GM21723 (cell line): ENCODE measurements around the gene WRAP73.

Experiments used
- ATAC-seq: cut with Tn5 transposase; IDR thresholded peaks from one replicate; pipeline ENCODE4 v1.9.1; 2021; ENCODE audit warnings: mild to moderate bottlenecking, moderate library complexity; ENCODE audit not compliant: unreplicated experiment

The WRAP73 gene

DNA sequence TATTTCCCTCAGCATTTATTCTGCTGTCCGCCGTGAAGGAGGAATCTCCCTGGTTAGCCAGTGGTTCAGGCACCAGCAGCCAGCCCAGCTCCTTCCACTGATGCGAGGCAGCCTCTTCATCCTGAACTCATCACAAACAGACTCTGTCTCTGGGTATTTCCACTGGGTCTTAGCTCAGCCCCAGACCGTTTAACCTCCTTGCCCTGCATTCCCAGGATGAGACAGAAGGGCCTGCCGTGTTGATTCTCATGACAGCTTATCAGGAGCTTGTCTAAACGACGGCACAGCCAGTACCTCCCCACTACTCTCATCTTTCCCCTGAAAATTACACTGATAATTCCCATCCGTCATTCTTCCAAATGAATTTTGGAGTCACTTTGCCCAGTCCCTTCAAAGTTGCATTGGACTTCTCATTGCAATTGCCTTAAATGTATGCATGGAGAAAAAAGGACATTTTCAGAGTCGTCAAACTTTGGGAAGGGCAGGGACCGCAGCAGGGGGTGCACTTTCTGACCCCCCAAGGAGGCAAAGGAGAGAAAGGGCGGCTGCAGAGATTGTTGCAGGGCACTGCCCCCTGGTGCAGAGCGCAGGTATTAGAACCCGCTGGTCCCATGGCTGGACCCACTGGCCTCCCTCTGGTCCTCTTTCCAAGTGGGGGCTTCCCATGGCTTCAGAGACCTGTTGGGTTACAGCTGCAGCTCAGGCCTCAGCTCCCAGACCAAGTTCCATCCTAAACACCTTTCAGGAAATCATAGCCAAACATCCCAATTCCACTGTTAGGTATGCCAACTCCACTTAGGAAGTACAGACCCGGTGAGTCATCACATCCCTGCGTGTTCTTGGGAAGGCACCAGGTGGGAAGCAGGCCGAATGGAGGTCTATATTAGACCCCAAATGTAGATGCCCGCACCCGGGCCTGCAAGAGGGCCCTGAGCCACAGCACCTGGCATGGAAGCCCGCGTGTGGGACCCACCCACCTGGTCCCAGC is 34.9 kb downstream of the WRAP73 start:
- no peak for ATAC-seq

DNA sequence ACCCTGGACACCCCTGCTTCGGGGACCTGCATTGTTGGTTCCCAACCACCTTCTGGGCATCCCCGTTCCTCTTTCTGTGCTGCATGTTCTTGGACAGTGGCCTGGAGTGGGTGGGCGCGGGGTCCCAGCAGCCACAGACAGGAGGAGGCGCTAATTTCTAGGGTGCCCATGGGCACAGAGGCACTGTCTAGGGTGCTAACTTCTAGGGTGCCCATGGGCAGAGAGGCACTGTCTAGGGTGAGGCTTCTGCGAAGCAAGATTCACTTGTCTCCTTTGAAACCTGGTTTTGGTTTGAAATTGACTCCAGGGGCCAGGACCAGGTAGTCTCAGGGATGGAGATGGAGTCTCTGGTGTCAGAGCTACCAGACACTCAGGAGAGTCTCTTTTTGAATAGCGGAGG is 37.8 kb downstream of the WRAP73 start:
- no peak for ATAC-seq

DNA sequence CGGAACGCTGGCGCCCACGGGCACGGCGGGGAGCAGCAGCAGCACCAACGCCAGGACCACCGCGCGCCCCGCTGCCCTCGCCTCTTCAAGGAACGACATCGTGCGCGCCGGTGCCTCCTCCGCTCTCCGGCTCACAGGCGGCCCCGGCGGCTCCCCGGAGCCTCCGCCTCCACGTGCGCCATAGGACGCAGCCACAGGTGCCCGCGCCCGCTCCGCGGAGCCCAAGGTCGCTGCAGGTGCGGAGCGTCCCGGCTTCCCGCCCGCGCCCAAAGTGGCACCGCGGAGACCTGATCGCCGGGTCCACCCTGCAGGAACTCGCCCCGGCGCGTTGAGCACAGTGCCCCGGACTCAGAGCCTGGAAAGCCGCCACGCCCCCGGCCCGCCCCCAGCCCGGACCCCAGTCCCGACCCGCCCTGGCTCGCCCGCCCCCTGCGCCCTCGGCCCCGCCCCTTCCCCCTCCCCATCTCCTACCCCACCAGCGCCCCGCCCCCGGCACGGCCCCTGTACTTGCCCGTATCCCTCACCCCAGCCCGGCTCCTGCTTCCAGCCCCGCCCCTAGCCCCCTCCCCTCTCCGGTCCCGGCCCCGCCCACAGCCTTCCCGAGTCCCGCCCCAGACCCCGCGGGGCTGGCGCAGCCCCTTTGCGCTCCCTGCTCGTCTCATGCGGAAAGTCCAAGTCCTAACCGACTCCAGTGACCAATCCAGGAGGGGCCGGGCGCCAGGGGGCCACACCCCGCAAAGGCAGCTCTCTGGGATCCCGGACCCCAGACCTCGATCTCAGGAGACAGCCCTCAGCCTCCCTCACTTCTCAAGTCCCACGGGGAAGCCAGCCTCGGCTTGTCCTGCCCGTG is 38.5 kb downstream of the WRAP73 start, which contains the start of gene MEGF6:
Gene MEGF6 (minus strand): TSS at position 339 of the 850 bp plus-strand sequence. CDS start 240 bp downstream, at position 99.
- ATAC-seq: no peak

DNA sequence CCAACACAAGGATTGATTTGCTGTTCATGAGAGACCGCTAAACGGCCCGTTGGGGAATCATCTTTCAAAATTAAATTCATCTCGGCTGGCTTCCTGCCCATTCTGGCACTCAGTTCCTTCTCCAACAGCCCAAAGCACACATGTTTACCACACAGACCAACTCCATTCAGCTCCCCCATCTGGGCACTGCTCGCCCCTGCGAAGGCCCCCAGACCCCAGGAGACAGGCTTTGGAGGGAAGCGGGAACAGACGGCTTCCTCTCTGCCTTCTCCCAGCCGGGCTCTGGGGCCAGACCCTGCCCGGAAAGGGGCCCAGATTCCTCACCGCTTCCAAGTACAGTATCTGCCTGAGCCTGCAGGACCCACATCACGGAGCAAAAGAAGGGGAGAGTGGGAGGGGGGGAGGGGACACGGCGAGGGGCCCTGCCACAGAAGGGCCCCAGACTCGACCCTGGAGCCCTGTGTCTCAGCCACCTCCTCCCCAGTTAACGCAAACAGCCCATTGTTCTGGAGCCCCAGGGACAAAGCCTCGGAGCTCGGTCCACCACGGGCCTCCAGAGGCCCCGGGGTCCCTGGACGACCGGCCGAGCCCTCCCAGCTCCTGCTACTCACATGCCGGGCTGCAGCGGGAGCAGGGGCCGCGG is 39.3 kb downstream of the WRAP73 start:
- ATAC-seq: no peak

DNA sequence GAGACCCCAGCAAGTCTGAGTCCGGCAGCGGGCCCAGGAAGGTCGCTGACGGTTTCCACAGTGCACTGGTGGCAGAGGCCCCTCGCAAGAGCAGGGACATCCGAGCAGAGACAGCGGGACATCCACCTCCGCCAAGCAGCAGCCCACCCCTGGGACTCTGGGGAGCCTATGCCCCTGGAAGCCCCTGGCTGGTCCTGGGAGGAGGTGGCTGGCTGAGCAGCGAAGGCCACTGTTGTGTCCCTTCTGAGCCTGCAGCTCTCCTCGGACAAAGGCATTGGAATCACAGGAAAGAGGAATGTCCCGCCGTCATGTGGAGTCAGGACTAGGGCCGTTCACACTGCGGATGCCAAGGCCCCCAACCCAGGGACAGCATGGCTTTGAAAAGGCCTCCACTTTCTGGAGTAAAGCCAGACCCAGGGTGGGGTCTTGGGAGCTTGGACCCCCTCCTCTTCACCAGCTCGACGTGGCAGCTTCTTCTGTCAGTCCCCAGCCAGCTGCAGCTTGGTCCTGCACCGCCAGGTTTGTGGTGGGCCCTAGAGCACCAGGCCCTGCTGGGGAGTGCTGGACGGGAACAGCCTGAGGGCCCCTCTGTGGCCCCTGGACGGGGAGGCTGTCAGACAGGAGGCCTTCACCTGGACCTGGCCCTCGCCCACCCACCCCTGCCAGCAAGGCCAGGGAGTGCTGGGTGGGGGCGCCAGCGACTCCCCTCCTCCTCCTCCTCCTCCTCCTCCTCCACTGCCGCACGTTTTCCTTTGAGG is 40.0 kb downstream of the WRAP73 start:
- no peak for ATAC-seq

DNA sequence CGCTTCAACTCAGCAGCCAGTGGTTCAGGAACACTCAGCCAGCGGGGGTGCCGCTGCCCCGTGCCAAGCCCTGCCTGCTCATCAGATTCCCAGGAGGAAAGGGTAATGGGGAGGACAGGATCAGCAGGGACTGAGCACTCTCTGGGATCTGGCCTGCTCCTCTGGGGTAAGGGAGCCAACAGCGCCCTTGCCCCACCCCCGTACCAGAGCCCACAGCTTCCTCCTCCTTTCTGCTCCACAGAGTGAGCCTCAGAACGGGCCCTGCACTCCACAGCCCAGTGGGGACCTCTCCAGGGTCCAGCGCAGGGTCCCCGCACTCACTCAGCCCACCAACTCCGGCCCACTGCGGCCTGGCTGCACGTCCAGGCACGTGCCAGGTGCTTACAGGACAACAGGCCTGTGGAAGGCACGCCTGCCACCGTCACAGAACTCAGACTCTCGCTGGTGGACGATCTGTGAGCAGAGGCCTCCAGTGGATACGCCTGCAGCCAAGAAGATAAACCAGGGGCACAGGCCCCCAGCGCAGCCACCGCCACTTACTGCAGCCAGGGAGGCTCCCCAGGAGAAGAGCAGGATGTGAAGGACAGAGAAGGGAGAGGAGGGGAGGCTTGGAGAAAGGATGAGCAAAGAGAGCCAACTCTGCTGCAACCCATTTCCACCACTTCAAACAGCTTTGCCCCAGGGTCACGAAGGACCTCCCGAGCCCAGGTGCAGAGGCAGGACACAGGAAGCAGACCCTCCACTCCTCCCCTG is 40.7 kb downstream of the WRAP73 start:
- no peak for ATAC-seq

DNA sequence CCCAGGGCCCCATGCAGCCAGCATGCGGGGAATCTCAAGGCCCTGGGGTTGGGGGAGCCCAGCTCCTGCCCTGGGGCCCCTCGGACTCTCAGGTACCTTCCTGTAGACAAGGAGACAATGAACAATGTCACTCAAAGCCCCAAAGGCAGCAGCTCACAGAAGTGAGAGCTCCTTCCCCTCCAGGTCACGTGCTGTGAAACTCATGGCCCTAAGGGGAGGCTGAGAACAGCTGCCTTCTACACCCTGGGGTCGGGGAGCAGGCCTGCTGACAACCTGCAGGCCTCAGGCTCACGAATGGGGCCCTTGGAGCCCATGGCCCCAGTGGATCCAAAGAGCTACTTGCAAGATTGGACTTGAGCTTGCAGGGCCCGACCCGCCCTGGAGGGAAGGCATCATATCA is 41.7 kb downstream of the WRAP73 start:
- no peak for ATAC-seq

DNA sequence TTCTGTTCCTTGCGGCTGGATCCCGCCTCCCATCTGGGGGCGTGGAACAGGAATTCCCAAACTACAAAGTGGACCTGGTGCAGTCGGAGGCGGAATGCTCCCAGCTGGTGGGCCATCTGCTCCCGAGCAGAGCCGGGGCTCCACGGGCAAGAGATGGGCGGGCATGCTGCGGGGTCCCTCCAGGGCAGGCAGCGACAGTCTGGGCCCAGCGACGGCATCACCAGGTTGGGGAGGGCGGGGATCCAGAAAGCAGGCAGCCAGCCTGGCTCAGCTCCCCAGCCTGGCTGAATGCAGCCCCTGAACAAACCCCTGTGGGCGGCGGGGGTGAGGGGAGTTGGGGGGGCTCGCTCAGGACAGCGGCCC is 42.2 kb downstream of the WRAP73 start:
- ATAC-seq: no peak

DNA sequence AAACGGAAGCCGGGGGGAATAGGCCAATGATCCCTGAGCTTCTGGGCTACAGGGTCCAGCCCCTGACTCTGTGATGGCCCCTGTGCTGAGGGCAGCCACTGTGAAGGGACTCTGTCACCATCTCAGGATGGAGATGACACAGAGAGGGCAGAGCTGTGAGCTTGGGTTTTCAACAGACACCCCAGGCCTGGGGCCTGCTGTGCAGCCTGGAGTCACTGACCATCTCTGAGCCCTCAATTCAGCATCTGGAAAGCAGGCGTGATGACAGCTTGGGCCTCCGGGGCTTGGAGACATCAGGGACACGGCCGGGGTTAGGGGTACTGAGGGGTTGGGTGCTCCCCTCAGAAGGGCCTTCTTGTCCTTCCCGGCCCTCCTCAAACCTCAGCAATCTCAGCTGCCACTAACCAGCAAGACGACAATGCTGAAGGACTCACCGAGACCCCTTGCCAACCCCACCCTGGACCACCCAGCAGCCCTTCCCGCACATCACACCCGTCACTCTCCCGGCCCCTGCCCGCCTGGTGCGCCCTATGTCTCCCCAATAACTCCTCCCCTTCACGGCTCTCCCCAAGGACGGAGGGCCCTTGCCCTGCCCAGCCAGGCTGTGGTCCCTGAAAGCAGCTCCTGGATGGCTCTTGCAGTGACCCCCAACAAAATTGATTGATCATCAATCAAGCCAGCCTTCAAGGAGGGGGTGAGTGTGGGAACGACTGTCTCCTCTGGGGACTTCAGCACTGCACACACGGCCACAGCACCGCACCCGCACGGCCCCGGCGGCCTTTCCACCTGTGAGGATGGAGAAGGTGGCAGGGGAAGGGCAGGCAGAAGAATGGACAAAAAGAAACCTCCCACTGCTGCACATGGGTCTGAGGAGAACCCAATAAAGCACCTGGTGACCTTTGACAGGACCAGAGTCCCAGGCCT is 42.9 kb downstream of the WRAP73 start:
- ATAC-seq: no peak

DNA sequence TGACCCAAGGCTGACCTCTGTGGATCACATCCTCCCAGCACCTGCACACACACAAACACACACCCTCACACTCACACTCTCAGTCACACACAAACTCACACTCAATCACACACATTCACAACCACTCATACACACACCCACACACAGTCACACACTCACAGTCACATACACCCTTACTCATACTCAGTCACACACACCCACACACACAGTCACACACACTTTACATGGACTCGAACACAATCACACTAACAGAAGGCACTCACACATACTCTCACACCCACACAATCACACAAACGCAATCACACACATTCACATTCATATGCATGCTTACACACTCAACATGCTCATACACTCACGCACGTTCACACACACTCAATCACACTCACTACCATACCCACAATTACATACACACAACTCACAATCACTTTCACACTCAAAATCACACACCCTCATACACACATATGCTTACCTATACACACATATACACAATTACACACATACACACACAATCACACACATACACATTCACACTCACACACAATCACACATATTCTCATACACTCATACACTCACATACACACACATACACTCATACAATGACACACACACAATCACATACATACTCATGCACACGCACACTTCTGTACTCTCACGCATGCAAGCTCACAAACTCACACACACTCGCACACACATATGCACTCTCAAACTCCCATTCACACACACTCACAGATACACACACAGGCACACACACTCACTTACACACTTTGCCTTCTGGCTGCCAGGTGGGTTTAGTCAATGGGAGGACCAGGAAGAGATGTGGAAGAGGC is 44.7 kb downstream of the WRAP73 start:
- no peak for ATAC-seq

DNA sequence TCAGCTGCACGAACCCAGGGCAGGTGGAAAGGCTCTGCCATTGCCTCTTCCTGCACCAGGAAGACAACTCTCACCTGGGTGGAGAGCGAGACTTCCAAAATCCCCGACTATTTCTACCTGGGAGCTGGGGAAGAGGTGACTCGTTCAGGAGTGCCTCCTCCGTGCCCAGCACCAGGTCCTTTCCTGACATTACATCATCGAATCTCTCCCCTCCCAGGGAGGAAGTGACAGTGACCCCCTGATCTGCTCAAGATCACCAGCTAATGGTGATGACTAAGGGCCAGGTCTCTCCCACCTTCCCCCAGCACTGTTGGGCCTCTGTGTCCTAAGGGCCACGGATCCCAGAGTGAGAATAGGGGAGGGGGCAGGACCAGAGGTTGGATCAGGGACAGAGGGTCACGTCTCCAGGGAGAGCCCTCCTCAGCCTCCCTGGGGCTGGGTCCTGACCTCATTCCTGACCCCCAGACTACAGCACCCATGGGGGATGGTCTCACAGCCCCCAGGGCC is 45.4 kb downstream of the WRAP73 start:
- ATAC-seq: no peak

DNA sequence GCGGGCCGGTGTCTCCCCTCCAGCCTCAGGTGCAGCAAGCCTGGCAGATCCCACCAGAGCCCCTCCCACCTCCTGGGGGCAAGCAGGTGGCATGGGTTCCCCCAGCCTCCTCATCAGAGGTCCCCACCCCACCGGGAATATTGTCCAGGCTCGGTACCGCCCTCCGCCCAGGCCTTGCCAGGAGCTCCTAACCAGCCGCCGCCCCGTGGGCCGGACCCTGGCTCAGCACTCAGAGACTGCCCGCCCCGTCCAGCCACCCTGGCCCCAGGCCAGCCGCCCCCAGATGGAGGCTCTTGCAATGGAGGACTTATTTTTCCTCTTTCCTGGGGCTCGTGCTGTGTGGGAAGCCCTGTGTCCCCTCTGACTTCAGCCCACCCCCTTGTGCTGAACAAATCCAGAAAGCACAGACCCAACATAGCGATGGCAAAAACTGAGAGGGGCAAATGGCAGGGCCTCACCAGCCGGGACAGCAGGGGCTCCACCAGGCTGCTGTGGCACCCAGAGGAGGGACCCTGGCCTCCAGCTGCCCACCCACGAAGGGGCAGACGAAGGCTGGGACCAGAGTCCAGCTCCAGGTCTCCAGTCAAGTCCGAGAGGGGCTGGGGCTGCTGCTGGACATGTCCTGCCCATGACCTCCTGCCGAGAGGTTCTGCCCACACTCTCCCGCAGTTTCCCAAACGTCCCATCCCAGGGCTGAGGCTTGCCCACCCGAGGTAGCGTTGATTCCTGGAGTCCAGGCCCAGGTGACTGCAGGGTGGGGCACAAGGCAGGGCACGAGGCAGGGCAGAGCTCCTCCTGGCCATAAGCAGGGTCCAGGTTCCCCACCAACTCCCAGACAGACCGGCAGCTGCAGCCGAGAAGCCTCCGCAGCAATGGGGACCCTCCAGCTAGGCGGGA is 46.1 kb downstream of the WRAP73 start:
- no peak for ATAC-seq

DNA sequence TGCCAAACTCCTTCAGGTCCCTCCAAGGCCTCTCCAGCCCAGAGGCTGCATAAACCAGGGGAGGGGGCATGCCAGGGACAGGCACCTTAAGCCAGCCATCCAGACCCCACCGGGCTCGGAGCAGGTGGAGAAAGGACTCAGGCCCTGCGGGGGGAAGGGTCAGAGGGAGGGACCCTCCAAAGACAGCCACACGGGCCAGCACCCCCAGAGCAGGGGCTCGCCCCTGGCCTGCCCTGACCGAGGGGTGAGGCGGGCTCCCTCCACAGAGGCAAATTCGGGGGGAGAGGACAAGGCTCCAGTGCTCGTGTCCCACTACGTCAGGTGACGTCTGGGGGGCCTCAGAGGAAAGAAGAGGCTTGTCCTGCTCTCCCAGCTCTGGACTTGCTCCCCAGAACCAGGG is 46.7 kb downstream of the WRAP73 start:
- no peak for ATAC-seq

DNA sequence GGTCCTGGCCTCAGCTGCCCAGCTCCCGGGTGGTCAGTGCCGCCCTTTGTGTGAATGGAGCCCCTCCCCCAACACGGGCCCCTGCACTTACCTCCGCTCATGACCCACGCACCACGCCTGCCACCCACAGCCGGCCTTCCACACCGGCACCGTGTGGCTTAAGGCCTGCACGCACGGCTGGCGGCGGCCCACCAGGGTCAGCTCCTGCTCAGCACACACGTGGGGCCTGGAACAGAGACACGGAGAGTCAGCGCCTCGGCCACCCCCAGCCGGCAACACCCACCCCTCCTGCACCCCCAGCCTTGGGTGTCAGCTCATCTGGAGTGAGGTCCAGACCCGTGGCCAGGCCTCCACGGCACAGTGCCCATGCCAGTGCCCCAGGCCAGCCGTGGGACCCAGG is 47.5 kb downstream of the WRAP73 start:
- ATAC-seq: no peak

DNA sequence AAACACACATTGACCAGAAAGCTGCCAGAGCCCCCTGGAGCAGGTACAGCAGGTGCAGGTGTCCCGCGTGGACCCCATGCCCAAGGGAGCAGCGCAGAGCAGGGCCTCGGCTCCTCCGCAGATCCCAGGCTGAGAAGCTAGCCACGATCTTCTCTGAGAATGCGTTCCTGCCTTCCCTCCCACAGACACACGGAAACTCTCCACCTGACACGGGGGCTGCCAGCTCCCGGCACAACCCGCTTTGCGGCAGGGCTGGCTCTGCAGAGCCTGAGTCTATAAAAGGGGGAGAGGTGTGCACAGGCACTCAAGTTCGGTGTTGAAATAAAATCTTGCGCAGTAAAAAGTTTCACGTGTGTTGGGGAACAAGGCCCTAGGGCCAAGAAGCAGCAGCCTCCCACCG is 48.2 kb downstream of the WRAP73 start:
- no peak for ATAC-seq

DNA sequence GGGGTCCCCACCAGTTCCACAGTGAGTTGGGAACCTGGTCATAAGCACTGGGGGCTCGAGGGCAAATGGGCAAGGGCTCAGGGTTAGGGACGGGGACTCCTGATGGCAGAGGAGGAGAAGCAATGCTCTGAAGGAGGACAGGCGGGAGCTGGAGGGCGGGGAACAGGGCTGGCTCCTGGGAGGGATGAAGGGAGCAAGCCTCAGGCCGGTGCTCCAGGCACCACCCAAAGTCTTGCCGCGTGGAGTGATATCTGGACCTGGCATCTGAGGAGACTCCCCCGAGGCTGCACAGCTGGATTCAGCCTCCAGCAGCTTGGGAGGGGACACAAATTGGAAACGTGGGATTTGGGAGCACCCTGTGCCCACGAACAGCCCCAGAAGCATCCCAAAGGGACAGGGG is 49.5 kb downstream of the WRAP73 start:
- no peak for ATAC-seq

DNA sequence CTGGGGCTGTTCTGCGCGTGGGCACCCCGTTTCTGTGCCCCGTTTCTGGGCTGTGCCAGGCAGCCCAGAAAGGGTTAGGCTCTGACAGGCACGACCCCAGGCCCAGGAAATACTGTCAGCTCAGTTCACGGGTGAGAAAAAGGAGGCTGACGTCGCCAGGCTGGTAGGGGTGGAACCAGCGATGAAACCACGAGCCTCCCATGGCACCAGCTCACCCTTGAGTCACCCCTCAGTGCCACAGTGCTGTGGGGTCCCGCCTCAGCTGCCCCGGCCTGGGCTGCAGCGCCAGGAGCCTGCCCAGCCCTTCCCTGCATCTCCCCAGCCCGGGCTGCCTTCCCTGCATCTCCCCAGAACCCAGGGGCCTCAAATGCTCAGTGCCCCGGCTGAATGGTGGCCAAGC is 50.1 kb downstream of the WRAP73 start:
- ATAC-seq: no peak
